Parathyroid adenoma (tissue), 2 donors: ENCODE results near the gene PLAAT3.
"Not testable (repeated sequence)": the region's sequence is repeated elsewhere in the genome, so short reads cannot be mapped to it uniquely, and the experiment has no call there.

ENCODE experiments used
- H2AFZ ChIP-seq: fragments of 300-600 bp; sonication (generic); one replicate; pipeline ENCODE4 v1.7.0; 2017; ENCODE audit warnings: antibody characterized with exemption, mild to moderate bottlenecking
- H3K27ac ChIP-seq: fragments of 300-600 bp; sonication (generic); one replicate; pipeline ENCODE4 v1.7.0; 2017
- H3K27me3 ChIP-seq: fragments of 300-600 bp; sonication (generic); one replicate; pipeline ENCODE4 v1.7.0; 2017; ENCODE audit warnings: low read length; ENCODE audit not compliant: control insufficient read depth, insufficient read depth
- H3K36me3 ChIP-seq: fragments of 300-600 bp; sonication (generic); one replicate; pipeline ENCODE4 v1.7.0; 2017; ENCODE audit warnings: low read length; ENCODE audit not compliant: control insufficient read depth, insufficient read depth
- H3K4me1 ChIP-seq: fragments of 300-600 bp; sonication (generic); one replicate; pipeline ENCODE4 v1.7.0; 2017; ENCODE audit warnings: control low read depth
- H3K4me2 ChIP-seq: fragments of 300-600 bp; sonication (generic); one replicate; pipeline ENCODE4 v1.7.0; 2017; ENCODE audit warnings: low read length
- H3K4me3 ChIP-seq: fragments of 300-600 bp; sonication (generic); one replicate; pipeline ENCODE4 v1.7.0; 2017; ENCODE audit warnings: low read depth, low read length
- H3K79me2 ChIP-seq: fragments of 300-600 bp; sonication (generic); one replicate; pipeline ENCODE4 v1.7.0; 2017; ENCODE audit warnings: control low read depth
- H3K9ac ChIP-seq: fragments of 300-600 bp; sonication (generic); one replicate; pipeline ENCODE4 v1.7.0; 2017; ENCODE audit warnings: mild to moderate bottlenecking
- H3K9me3 ChIP-seq: fragments of 300-600 bp; sonication (generic); one replicate; pipeline ENCODE4 v1.7.0; 2017; ENCODE audit warnings: low read length; ENCODE audit not compliant: control insufficient read depth
- TF ChIP-seq, protein P1 (sequence below): fragments of 300-600 bp; sonication (generic); IDR thresholded peaks from one replicate; pipeline ENCODE4 v1.7.0; 2017; ENCODE audit warnings: antibody characterized with exemption, mild to moderate bottlenecking
- donor health status: primary hyperparathyroidism.

The PLAAT3 gene

DNA sequence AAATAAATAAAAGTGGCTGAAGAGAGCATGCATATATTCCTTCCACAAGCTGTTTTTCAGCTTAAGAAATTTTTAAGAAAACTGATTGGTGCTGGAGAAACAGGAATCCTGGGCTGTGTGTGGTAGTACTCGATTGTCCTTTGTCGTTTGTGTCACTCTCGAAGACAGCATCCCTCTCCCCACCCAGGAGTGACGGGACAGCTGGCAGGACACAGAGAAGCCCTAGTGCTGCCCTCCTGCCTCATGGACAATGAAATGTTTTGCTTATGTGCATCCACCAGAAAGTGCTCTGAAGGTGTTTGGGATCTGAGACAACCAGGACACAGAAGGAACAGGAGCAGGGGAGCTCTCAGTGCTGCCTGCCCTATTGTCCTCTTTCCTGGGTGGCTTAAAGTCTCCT is 64.8 kb downstream of the PLAAT3 start:
- Histone ChIP-seq H3K9me3 (no peaks in the 10 kb centered on the region), H3K27me3 (no peaks in the 10 kb centered on the region), H3K27ac (no peak overlapping the region), H3K4me1 (no peaks in the 10 kb centered on the region), H3K4me3 (no peak overlapping the region), H3K4me2 (no peak overlapping the region), H2AFZ (no peak overlapping the region), H3K36me3 (no peaks in the 10 kb centered on the region), H3K79me2 (no peaks in the 10 kb centered on the region), H3K9ac (no peak overlapping the region)
- TF ChIP-seq, protein P1, sequence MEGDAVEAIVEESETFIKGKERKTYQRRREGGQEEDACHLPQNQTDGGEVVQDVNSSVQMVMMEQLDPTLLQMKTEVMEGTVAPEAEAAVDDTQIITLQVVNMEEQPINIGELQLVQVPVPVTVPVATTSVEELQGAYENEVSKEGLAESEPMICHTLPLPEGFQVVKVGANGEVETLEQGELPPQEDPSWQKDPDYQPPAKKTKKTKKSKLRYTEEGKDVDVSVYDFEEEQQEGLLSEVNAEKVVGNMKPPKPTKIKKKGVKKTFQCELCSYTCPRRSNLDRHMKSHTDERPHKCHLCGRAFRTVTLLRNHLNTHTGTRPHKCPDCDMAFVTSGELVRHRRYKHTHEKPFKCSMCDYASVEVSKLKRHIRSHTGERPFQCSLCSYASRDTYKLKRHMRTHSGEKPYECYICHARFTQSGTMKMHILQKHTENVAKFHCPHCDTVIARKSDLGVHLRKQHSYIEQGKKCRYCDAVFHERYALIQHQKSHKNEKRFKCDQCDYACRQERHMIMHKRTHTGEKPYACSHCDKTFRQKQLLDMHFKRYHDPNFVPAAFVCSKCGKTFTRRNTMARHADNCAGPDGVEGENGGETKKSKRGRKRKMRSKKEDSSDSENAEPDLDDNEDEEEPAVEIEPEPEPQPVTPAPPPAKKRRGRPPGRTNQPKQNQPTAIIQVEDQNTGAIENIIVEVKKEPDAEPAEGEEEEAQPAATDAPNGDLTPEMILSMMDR: no peak

DNA sequence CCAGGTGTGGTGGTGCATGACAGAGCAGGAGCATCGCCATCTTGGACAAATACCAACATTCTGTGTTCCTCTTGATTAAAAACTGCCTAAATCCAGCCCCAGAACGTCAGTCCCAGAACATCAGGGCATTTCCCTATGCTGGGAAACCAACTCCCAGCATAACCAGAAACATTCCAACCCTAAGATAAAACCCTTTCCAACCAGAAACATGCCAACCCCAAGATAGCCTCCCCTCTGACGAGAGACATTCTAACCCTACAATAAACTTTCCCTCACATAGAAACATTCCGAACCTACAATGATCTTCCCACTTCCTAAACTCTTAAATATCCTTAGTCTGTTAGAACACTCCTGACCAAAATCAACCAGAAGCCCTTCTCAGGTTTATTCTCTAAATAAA is 66.1 kb downstream of the PLAAT3 start:
- H3K27me3 ChIP-seq: no peaks in the 10 kb centered on the region
- no peak overlapping the region for H3K4me2 ChIP-seq
- no peaks in the 10 kb centered on the region for H3K4me1 ChIP-seq
- H3K9ac ChIP-seq: no peak overlapping the region
- no peak overlapping the region for H2AFZ ChIP-seq
- TF ChIP-seq, protein P1: no peak
- H3K27ac ChIP-seq: no peak overlapping the region
- no peaks in the 10 kb centered on the region for H3K9me3 ChIP-seq
- no peaks in the 10 kb centered on the region for H3K36me3 ChIP-seq
- H3K4me3 ChIP-seq: no peak overlapping the region
- H3K79me2 ChIP-seq: no peaks in the 10 kb centered on the region

DNA sequence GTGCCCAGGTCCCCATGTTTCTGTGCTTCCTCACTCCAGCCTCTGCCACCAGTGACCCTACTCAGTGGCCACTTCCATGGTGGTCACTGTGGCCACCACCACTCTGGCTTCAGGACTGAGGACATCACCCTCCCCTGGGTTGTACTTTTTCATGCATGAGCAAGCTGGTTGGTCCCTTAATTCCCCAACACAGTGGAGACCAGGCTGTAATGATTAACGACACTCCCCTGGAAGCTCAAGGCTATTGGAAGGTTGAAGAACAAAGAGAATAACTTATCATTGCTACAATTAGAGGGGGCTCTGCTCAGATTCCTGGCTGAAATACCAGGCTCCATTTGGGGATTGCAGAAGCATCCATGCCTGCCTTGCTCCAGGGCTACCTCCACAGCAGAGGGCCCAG is 67.2 kb downstream of the PLAAT3 start:
- H3K4me1 ChIP-seq: no peaks in the 10 kb centered on the region
- H3K36me3 ChIP-seq: no peaks in the 10 kb centered on the region
- no peaks in the 10 kb centered on the region for H3K79me2 ChIP-seq
- H3K4me3 ChIP-seq: no peak overlapping the region
- no peak overlapping the region for H3K9ac ChIP-seq
- H2AFZ ChIP-seq: no peak overlapping the region
- H3K9me3 ChIP-seq: no peaks in the 10 kb centered on the region
- no peaks in the 10 kb centered on the region for H3K27me3 ChIP-seq
- no peak overlapping the region for H3K4me2 ChIP-seq
- no peak overlapping the region for H3K27ac ChIP-seq
- TF ChIP-seq, protein P1: no peak

DNA sequence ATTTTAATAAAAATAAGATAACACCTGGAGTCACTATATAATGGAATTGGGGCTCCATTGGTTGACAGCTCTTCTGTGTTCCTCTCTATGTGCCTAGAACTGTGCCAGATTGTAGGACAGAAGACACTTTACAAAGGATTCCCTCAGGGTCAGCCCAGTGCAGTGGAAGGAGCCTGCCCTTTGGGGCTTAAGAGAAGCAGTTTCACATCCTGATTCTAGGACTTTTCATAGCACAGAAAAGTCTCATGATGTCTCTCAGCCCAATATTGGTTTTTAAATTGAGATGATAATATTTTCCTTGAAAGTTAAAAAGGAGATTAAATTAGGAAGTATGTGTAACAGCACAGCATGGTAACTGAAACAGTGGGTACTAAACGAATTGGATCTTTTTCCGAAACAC is 70.5 kb downstream of the PLAAT3 start:
- Histone ChIP-seq H3K36me3 (no peaks in the 10 kb centered on the region), H3K79me2 (no peaks in the 10 kb centered on the region), H3K4me3 (no peak overlapping the region), H3K27me3 (no peaks in the 10 kb centered on the region), H3K4me2 (no peak overlapping the region), H3K9me3 (no peaks in the 10 kb centered on the region), H3K4me1 (no peaks in the 10 kb centered on the region), H3K9ac (no peak overlapping the region), H3K27ac (no peak overlapping the region), H2AFZ (no peak overlapping the region)
- TF ChIP-seq, protein P1: no peak

DNA sequence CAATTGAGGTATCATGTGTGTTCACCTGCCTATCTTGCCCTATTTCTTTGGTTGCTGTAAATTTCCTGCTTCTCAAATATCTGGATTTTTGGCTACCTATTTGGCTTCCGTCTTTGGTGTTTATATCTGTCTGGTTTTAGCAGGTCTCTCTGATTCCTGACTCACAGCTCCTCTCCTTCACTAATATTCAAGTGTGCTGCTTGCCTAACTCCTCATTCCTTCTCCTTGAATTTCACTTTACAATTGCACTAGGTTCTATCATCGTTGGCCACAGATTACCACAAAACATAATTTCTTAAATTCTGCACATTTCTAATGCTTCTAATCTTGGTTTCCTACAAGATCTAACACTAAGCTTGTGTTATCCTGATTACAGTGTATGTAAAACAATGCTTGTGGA is 71.7 kb downstream of the PLAAT3 start:
- not testable (repeated sequence) for H3K4me3 ChIP-seq, H3K27me3 ChIP-seq, H3K79me2 ChIP-seq, H2AFZ ChIP-seq, H3K9ac ChIP-seq, H3K9me3 ChIP-seq, H3K4me1 ChIP-seq, H3K36me3 ChIP-seq, H3K4me2 ChIP-seq, H3K27ac ChIP-seq
